ENCODE data around the gene GRID1.

- no peak for TF ChIP-seq EZH2 (IDR thresholded peaks at IDR 0.05; ENCODE audit: low read depth)
- no peak for TF ChIP-seq CTCF (conservative IDR thresholded peaks at IDR 0.05)
Observed at GRCh38 chr10:85787881-85788280, 578.7 kb downstream of the GRID1 start.
